ENCODE measurements around the gene LARP6. TPM values are rescaled to one million over a fixed set of nuclear protein-coding genes. Genes with fewer than 3 reads are reported as not detected.

LARP6 gene
- total and polyA plus RNA-seq, 2 of the 13 experiments (the other 11 are each of a cell fraction or from before 2014, with no cell fraction given): 2.9 to 8.2 TPM

GRCh38 chr15:70833861-70834765 is 19.8 kb downstream of the LARP6 start (continued):
- TF ChIP-seq, protein P1, sequence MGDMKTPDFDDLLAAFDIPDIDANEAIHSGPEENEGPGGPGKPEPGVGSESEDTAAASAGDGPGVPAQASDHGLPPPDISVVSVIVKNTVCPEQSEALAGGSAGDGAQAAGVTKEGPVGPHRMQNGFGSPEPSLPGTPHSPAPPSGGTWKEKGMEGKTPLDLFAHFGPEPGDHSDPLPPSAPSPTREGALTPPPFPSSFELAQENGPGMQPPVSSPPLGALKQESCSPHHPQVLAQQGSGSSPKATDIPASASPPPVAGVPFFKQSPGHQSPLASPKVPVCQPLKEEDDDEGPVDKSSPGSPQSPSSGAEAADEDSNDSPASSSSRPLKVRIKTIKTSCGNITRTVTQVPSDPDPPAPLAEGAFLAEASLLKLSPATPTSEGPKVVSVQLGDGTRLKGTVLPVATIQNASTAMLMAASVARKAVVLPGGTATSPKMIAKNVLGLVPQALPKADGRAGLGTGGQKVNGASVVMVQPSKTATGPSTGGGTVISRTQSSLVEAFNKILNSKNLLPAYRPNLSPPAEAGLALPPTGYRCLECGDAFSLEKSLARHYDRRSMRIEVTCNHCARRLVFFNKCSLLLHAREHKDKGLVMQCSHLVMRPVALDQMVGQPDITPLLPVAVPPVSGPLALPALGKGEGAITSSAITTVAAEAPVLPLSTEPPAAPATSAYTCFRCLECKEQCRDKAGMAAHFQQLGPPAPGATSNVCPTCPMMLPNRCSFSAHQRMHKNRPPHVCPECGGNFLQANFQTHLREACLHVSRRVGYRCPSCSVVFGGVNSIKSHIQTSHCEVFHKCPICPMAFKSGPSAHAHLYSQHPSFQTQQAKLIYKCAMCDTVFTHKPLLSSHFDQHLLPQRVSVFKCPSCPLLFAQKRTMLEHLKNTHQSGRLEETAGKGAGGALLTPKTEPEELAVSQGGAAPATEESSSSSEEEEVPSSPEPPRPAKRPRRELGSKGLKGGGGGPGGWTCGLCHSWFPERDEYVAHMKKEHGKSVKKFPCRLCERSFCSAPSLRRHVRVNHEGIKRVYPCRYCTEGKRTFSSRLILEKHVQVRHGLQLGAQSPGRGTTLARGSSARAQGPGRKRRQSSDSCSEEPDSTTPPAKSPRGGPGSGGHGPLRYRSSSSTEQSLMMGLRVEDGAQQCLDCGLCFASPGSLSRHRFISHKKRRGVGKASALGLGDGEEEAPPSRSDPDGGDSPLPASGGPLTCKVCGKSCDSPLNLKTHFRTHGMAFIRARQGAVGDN (CRISPR knock-in tag; IDR thresholded peaks at IDR 0.05): peak; percentile 17; the same call in 1 of the 2 replicates
- no peak for TF ChIP-seq MED8 (CRISPR knock-in tag; IDR thresholded peaks at IDR 0.05; ENCODE audit: insufficient replicate concordance)
- TF ChIP-seq ARNT (IDR thresholded peaks at IDR 0.05): no peak
- no peak for TF ChIP-seq ZSCAN29 (CRISPR knock-in tag; conservative IDR thresholded peaks at IDR 0.05)
- no peak for TF ChIP-seq ZNF335 (CRISPR knock-in tag; IDR thresholded peaks at IDR 0.05)
- TF ChIP-seq NRL (CRISPR knock-in tag; IDR thresholded peaks at IDR 0.05; ENCODE audit: borderline replicate concordance): no peak
- peak; percentile 75 for TF ChIP-seq FOSL1 (CRISPR knock-in tag; IDR thresholded peaks at IDR 0.05; ENCODE audit: borderline replicate concordance)
- TF ChIP-seq SP140L (CRISPR knock-in tag; IDR thresholded peaks at IDR 0.05; ENCODE audit: borderline replicate concordance): no peak
- TF ChIP-seq NFE2 (CRISPR knock-in tag; IDR thresholded peaks at IDR 0.05): no peak
- no peak for TF ChIP-seq ZMYM4 (CRISPR knock-in tag; IDR thresholded peaks at IDR 0.05)
- TF ChIP-seq POLR2AphosphoS2 (IDR thresholded peaks at IDR 0.05; ENCODE audit: low read depth, low read length): no peak
- no peak for TF ChIP-seq YEATS2 (CRISPR knock-in tag; IDR thresholded peaks at IDR 0.05; ENCODE audit: borderline replicate concordance)
